Measurements from ENCODE around the gene MGAM2.

GRCh38 chr7:142066536-142066935 is 45.0 kb upstream of the MGAM2 start:
- TF ChIP-seq CTCF (conservative IDR thresholded peaks at IDR 0.05) (no peak), ZFX (IDR thresholded peaks at IDR 0.05) (no peak)
